ENCODE results near the gene GPR18.
"Not testable (repeated sequence)": the region's sequence is repeated elsewhere in the genome, so short reads cannot be mapped to it uniquely, and the experiment has no call there.

Gene GPR18

DNA sequence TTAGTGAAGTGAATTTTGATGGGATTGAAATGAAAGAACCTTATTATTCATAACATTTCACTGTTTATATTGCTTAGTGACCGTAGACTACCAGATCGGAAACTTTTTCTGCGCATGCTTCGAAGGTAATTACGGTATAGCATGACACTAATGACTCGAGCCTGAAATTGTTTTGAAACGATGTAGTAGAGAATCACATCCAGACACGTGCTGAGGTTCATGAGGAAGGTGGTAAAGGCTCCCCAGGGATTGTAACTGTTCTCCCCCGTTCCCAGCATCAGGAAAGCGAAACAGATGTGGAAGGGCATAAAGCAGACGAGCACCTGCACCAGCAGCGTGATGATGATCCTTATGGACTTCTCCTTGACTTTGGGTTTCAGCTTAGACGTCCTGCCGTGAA is 3.3 kb downstream of the GPR18 start:
- TF ChIP-seq, protein P1, sequence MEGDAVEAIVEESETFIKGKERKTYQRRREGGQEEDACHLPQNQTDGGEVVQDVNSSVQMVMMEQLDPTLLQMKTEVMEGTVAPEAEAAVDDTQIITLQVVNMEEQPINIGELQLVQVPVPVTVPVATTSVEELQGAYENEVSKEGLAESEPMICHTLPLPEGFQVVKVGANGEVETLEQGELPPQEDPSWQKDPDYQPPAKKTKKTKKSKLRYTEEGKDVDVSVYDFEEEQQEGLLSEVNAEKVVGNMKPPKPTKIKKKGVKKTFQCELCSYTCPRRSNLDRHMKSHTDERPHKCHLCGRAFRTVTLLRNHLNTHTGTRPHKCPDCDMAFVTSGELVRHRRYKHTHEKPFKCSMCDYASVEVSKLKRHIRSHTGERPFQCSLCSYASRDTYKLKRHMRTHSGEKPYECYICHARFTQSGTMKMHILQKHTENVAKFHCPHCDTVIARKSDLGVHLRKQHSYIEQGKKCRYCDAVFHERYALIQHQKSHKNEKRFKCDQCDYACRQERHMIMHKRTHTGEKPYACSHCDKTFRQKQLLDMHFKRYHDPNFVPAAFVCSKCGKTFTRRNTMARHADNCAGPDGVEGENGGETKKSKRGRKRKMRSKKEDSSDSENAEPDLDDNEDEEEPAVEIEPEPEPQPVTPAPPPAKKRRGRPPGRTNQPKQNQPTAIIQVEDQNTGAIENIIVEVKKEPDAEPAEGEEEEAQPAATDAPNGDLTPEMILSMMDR (IDR thresholded peaks at IDR 0.05) = no peak
- H3K27ac ChIP-seq = no peak overlapping the region

DNA sequence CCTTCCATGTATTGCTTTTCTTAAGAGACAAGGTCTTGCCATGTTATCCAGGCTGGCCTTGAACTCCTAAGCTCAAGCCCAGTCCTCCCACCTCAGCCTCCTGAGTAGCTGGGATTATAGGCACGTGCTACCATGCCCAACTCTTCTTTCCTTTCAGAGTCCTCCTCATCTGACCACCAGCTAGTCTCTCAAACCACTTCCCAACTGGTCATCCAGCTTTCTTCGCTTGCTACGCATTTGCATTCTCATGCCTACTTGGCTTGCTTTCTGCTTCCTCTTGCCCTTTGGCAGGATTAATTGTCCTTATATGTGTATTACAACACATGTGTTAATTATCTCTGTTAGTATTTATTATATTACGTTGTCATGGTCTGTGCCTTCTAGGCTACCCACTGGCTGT is 6.3 kb downstream of the GPR18 start:
- TF ChIP-seq, protein P1 (IDR thresholded peaks at IDR 0.05) = no peak
- no peak for TF ChIP-seq ZFX (IDR thresholded peaks at IDR 0.05; ENCODE audit: borderline replicate concordance)

DNA sequence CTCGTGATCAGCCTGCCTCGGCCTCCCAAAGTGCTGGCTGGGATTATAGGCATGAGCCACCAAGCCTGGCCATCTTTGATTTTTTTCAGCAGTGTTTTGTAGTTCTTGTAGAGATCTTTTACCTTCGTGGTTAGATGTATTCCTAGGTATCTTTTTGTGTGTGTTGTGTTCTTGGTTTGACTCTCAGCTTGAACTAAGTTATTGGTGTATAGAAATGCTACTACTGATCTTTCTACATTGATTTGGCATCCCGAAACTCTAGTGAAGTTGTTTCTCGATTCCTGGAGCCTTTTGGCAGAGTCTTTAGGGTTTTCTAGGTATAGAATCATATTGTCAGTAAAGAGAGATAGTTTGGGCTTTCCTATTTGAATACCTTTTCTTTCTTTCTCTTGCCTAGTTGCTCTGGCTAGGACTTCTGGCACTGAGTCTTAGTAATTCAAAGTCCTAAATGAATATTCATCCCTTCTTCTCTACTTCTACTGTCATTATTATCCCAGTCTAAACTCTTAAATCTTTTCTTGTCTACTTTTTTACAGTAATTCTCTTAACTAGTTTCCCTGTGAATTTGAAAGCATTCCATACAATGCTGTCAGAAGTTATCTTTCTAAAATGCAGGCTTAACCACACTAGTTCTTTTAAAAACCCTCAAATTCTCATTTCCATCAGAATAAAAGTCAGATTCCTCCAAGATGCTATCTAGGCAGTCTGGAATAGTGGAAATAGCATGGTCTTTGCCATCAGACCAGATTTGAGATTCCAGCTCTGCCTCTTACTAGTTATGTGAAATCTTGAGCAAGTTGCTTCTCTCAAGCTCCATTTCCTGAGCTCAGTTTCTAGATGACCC is 7.0 kb downstream of the GPR18 start:
- TF ChIP-seq, protein P1 (IDR thresholded peaks at IDR 0.05) = no peak
- no peak for TF ChIP-seq ZFX (IDR thresholded peaks at IDR 0.05; ENCODE audit: borderline replicate concordance)
- H3K27ac ChIP-seq = no peak overlapping the region

More for the DNA sequence above, 6.3 kb downstream of the GPR18 start:
- no peak overlapping the region for H3K27ac ChIP-seq

DNA sequence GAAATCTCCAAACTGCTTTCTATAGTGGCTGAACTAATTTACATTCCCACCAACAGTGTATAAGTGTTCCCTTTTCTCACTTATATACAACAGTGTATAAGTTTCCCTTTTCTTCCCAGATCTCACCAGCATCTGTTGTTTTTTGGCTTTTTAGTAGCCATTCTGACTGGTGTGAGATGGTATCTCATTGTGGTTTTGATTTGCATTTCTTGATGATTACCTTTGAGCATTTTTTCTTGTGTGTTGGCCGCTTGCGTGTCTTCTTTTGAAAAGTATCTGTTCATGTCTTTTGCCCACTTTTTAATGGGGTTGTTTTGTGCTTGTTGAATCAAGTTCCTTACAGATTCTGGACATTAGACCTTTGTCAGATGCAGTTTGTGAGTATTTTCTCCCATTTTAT is 8.6 kb downstream of the GPR18 start:
- not testable (repeated sequence) for H3K27ac ChIP-seq

DNA sequence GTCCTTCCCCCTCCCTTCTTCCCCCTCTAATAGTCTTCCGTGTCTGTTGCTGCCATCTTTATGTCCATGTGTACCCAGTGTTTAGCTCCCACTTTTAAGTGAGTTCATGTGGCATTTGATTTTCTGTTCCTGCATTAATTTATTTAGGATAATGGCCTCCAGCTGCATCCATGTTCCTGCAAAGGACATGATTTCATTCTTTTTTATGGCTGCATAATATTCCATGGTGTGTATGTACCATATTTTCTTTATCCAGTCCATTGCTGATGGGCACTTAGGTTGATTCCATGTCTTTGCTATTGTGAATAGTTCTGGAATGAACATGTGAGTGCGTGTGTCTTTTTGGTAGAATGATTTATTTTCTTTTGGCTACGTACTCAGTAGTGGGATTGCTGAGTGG is 9.0 kb downstream of the GPR18 start:
- not testable (repeated sequence) for H3K27ac ChIP-seq

DNA sequence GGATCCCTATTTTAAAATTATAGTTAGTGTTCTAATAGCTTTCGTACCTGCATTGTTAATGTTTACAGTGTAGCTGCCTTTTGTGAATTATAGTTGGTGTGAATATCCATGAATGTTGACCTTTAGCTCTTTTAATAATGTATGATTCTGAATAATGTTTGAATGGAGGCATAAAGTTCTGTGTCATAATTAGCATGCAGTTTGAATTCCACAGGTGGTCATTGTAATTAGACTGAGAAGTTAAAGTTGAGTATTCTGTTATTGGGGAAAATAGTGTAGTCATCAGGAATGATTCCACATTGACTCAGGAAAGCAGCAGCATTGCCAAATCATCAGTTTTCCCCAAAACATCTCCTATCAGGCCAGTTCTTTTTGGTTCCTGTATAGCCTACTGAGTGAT is 12.1 kb downstream of the GPR18 start:
- H3K27ac ChIP-seq = no peak overlapping the region
- TF ChIP-seq, protein P1 (IDR thresholded peaks at IDR 0.05) = no peak
- TF ChIP-seq ZFX (IDR thresholded peaks at IDR 0.05; ENCODE audit: borderline replicate concordance) = no peak

DNA sequence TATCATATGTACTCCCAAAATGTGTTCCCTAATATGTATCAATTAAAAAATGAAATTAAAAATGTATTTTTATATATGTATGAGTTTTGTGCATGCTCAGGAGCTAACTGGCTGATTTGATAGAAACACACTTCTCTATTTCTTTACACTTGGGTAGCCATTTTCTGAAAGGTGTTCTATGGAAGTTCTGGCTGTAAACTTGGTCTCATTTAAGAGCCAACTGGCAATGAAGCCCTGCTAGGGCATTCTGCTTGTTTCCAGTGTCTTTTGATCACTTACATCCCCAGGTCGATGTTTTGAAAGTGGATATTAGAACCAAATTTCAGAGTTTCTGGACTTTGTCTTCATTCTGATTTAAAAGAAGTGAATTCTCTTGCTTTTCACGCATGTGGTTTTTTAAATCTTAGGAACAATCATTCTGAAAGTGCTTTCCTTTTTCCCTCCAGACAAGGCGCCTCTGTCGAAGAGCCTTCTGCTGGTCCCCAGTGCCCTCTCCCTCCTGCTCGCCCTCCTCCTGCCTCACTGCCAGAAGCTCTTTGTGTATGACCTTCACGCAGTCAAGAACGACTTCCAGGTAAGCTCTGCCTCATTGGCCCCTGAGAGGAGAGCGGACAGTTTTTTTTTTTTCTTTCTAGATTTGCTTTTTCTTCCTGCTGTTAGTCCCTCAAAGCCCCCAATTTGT is 20.1 kb downstream of the GPR18 start:
- no peak overlapping the region for H3K27ac ChIP-seq

DNA sequence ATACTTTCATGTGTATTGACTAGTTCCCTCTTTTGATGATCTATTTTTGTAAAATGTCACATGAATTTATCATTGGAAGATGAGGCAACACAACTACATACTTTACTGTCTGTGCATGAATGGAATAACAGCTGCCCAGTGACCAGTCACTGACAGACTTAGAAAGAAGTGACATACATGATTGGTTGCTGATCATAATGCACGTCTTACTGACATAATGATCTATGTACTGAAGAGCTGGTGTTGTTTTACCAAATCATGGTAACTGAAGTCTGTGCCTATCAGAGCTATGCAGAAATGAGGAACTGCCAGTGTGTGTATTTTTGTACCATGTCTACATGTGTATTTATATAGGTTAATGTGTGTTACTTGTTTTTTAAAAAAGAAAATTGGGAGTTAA is 26.5 kb downstream of the GPR18 start:
- TF ChIP-seq, protein P1 (IDR thresholded peaks at IDR 0.05) = no peak
- no peak for TF ChIP-seq ZFX (IDR thresholded peaks at IDR 0.05; ENCODE audit: borderline replicate concordance)
- H3K27ac ChIP-seq = no peak overlapping the region

More for the DNA sequence above, 20.1 kb downstream of the GPR18 start:
- TF ChIP-seq ZFX (IDR thresholded peaks at IDR 0.05; ENCODE audit: borderline replicate concordance) = no peak
- TF ChIP-seq, protein P1 (IDR thresholded peaks at IDR 0.05) = no peak
